Glomerular visceral epithelial cell (primary cell): ENCODE data around the gene THOP1.

Experiments used
- DNase-seq: peaks from one replicate; pipeline ENCODE4 v3.0.0-alpha.2; 2016; ENCODE audit errors: extremely low spot score

THOP1 gene

GRCh38 chr19:2762783-2763496, 22.4 kb upstream of the THOP1 start:
- DNase-seq: no peak

DNA sequence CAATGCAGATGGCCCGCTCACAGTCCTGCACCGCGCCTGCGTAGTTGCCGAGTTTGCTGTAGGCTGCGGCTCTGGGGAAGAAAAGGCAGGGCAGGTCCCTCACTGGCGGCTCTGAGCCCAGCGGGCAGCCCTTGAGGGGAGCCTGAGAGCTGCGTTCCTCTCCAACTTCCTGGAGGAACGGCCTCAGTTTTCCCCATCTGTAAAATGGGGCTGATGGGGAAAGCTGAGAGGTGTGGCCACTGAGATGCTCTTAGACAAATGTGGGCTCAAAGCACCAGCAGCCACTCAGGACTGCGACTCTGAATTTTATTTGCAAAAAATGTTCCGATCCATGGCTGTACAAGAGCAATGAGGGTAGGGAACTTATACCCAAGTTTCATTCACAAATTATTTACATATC, 21.6 kb upstream of the THOP1 start:
- no peak for DNase-seq

DNA sequence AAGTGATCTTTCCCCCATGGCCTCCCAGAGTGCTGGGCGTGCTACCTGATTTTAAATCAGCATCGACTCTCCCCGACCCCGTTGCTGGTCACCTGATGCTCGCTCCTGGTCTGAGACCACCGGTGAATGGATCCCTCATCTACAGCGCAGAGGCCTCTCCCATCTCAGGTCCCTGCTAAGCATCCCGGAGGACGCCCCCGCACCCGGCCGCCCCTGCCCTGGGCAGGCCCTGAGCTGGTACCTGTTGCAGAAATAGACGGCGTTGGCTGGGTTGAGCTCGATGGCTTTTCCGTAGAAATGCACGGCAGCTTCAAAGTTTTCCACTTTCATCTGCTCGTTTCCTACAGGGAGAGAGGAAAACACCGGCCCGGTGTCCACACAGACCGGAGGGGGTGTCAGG, 20.4 kb upstream of the THOP1 start:
- DNase-seq: no peak

- DNase-seq: no peak
Measured at GRCh38 chr19:2765376-2765775, 19.9 kb upstream of the THOP1 start.

DNA sequence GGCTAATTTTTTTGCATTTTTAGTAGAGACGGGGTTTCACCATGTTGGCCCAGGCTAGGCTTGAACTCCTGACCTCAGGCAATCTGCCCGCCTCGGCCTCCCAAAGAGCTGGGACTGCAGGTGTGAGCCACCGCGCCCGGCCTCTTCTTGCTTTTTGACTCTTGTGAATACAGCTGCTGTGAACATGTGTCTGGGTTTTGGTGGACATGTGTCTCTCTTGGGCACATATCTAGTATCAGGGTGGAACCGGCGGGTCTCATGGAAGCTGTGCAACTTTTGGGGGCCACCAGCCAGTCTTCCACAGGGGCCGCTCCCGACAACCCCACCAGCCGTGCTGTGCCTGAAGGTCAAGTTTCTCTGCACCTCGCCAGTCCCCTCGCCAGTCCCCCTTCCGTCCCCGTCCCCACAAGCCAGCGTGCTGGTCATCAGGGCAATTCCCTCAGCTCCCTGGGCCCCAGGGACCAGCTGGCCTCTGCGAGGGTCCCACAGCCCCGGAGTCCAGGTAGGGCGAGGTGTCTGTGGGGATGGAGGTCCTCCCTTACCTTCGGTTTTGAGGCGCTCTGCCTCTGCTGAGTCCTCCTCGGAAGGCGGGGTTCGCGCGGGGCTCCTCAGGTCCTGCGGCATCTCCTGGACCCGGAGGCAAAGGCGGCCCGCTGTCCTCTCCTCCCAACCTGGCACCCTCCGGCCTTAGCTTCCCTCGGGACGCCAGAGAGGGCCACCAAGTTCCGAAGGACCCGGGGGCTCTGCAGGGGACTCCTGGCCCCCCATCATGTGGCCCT, 18.5 kb upstream of the THOP1 start:
- no peak for DNase-seq

GRCh38 chr19:2767688-2768087, 17.6 kb upstream of the THOP1 start:
- DNase-seq: no peak

DNA sequence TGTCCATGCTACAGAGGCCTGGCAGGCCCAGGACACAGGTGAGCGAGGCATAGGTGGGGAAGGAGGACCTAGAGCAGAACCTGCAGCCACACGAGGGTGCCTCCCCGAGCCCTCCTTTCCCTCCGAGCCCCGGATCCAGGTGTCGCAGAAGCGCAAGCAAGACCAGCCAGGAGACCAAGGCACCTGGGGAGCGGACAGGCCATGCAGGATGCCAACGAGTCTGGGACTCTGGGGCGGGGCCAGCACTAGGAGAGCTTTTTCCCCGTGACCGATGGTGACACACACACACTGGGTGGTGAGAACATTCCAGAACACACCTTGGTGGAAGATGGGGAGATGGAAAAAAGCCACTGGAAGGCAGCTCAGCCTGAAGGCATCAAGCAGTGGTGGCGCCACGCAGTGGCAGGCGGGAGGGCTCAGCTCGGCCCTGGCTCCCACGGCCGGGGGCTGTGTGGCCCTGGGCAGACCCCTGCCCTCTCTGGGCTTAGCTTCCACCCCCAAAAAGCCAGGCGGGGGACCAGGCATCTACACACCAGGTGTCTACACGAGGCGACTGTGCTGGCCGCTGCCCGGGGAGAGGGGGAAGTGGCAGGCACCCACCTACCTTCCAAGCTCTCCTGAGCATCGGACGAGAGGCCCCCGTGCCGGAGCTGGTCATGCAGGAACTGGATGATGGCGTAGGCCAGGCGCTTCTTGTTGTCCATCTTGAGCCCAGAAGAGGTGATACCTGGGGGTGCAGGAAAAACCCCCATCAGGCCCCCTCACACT, 16.8 kb upstream of the THOP1 start:
- DNase-seq: no peak

DNA sequence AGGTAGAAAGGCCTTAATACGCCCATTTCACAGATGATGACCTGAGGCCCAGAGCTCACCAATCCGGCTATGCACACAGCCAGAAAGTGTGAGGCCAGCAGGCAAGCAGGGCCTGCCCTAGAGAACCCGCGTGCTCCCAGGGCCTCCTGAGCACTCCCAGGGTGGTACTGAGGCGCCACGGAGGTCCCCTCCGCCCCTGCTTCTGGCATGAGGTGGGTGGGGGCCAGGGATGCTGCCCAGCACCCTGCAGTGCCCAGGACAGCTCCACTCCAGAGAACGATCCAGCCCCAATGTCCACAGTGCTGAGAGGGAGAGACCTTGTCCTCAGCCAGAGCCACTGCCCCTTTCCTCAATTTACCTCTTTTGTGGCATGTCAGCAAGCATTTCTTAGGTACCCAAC, 16.1 kb upstream of the THOP1 start:
- DNase-seq: no peak

DNA sequence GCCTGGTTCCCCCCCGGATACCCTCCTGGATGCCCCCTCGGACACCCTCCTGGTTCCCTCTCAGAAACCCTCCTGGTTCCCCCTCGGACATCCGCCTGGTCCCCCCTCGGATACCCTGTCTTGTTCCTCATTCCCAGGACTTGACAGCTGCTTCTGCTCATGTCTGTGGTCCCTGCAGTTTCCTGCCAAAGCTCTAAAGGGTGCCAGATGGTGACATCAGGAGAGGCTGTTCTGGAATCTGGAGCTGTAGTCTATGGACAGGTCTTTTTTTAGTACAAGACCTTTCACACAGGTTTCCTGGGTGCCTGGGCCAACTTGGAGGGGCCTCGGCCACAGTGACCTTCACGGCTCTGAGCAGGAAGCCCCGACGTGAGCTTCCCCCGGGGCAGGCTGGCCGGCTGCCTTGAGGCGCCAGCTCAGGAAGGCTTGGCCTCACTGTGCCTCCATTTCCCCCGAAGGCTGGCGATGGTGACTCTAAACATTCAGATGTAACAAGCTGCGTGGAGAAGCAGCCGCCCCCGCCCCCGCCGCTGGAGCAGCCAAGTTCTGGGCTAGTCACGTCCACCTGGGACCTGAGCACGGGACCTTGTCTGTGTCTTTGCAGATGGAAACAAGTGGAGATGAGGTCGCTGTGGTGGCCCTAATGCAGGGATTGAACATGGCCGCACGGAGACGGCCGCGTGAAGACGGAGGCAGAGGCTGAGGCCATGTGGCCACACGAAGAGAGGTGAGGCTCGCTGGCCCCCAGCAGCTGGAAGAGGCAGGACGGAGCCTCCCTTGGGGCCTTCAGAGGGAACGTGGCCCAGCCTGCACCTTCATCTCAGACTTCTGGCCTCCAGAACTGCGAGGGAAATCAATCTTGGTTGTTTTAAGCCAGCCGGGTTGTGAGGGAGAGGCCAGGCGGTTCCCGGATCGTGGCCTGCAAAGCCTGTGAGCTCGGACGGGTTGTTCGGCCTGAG, 15.0 kb upstream of the THOP1 start:
- no peak for DNase-seq

DNA sequence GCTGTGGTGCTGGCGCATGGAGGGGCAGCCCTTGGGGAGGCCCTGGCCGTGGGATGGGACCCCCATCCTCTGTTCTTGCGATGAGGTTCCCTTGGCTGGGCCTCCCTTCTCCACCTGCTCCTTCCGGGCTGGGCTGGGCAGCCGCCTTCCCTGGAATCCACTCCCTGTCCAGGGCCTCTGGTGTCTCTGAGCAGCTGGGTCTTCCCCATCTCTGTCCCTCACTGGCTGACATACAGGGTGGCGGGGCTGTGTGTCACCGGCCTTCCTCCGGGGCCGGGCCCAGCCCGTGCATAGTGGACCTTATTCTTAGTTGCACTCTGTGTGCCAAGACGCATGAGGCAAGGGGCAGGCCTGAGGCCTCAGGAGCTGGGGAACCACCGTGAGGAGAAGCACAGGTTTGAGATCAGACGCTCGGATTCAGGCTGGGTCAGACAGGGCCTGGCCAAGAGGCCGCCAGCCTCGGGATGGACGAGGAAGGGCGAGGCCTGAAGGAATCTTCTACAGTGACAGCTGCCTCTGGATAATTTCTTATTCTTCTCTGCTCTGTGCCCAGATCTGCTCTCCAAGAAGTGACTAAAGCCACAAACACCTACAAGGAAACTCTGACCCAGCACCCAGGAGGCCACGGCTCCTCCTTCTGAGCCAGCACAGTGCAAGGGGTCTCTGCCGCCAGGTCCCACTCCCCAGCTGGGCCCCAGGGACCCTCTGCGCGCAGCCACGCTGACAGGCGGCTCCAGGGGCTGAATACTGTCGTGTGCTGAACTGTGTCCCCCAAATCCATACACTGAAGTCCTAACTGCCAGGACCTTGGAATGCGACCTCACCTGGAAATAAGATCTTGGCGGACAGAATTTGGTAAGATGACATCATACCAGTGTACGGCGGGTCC, 13.3 kb upstream of the THOP1 start:
- no peak for DNase-seq

GRCh38 chr19:2774083-2774679, 11.1 kb upstream of the THOP1 start:
- no peak for DNase-seq

DNA sequence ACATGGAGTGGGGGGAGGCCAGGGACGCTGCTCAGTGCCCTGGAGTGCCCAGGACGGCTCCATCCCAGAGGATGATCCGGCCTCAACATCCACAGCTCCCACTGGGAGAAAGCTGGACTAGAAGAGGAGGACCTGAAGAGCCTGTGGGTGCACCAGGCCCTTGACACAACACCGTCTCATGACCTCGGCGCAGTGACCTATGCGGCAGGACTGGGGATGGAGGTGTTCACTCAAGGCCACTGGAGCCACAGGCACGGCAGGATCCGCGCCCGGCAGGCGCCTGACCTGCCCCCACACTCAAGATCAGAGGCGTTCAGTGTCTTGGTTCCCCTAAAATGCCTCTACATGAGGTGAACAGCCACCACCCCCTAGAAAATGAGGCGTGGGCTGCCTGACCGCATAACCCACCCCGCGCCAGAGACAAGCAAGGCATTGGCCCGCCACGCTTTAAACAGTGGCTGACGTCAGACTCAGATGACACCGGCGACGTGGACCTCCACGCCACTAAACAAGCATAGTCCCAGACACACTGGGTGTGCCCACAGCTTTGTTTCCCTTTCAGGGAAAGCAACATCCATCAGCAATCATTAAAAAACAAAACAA, 10.2 kb upstream of the THOP1 start:
- DNase-seq: no peak

GRCh38 chr19:2775556-2776430, 9.5 kb upstream of the THOP1 start:
- DNase-seq: peak; percentile 76

DNA sequence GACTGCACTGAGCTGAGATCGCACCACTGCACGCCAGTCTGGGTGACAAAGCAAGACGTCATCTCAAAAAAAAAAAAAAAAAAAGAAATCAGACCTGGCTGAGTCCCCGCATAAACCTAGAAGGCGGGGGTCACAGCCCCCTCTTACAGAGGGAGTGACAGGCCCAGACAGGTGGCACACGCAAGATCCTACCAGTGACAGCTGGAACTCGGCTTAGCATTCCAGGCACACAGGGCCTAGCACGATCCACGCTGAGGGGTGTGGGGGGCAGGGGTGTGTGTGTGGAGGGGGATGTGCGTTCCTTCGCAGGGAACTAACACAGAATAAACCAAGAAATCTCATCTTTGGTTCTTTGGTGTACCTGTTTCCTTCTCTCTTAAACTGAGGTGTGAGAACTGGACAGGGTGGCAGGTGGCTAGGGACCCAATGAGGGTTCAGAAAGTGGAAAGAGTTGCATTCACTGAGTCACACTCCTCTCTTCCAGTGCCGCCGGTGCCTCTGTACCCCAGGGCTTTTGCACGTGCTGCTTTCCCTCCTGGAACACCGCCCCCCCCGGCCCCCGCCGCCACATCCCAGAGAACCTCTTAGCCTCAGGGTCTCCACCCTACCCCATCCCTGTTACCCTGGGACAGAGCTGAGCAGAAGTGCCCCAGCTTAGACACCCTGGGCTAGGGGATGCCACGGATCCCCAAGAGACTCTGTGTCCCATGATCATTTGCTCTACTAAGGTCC, 7.2 kb upstream of the THOP1 start:
- DNase-seq: no peak

- no peak for DNase-seq
Measured at GRCh38 chr19:2779121-2779740, 6.1 kb upstream of the THOP1 start.

- DNase-seq: no peak
Measured at GRCh38 chr19:2780284-2780683, 5.0 kb upstream of the THOP1 start.

DNA sequence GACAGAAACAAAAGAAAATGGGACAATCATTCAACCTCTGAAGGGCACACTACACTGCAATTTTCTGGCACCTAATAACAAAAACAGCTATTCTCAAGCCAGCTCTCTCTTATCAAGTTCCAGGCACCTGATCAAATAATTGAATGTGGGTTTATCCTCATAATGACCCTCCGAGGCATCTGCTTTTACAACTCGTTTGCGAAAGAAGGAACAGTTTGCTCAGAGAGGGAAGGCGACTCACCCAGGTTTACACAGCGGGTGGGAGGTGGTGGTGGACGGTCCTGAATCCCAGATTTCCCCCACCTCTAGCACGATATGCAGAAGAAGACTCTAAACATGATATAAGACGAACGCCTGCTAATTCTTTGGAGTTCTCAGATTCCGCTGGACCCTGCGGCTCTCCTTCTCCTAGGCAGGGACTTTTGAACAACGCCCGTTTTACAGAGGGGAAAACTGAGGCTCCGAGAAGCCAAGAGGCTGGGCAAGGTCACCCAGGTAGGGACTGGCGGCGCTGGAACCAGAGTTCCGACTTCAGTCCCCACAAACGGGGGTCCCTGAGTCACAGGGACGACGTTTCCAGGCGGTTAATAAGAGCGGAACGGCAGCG, 2.9 kb upstream of the THOP1 start:
- no peak for DNase-seq
